Ishikawa (cell line): ENCODE measurements around the gene TRAK1.

Source experiments
- CEBPB ChIP-seq: IDR thresholded peaks from 2 replicates; pipeline ENCODE4 v1.6.1; 2012
- CREB1 ChIP-seq: IDR thresholded peaks from 2 replicates; pipeline ENCODE4 v1.6.1; 2012; ENCODE audit warnings: low read depth
- EGR1 ChIP-seq: IDR thresholded peaks from 2 replicates; pipeline ENCODE4 v1.6.1; 2012
- EP300 ChIP-seq: IDR thresholded peaks from 2 replicates; pipeline ENCODE4 v1.6.1; 2012; ENCODE audit warnings: borderline replicate concordance
- FOXM1 ChIP-seq: IDR thresholded peaks from 2 replicates; pipeline ENCODE4 v1.6.1; 2012; ENCODE audit warnings: low read depth, borderline replicate concordance
- NFIC ChIP-seq: IDR thresholded peaks from 2 replicates; pipeline ENCODE4 v1.6.1; 2012
- RAD21 ChIP-seq: IDR thresholded peaks from 2 replicates; pipeline ENCODE4 v1.6.1; 2012; ENCODE audit warnings: low read depth
- REST ChIP-seq: IDR thresholded peaks from 2 replicates; pipeline ENCODE4 v1.6.1; 2012; ENCODE audit warnings: low read depth, mild to moderate bottlenecking
- TAF1 ChIP-seq: IDR thresholded peaks from 2 replicates; pipeline ENCODE4 v1.6.1; 2012; ENCODE audit warnings: low read depth, mild to moderate bottlenecking
- TCF12 ChIP-seq: IDR thresholded peaks from 2 replicates; pipeline ENCODE4 v1.6.1; 2012; ENCODE audit warnings: low read depth
- TEAD4 ChIP-seq: IDR thresholded peaks from 2 replicates; pipeline ENCODE4 v1.6.1; 2012
- USF1 ChIP-seq: IDR thresholded peaks from 2 replicates; pipeline ENCODE4 v1.6.1; 2012
- YY1 ChIP-seq: IDR thresholded peaks from 2 replicates; pipeline ENCODE4 v1.6.1; 2012; ENCODE audit warnings: low read depth
- ZBTB7A ChIP-seq: IDR thresholded peaks from 2 replicates; pipeline ENCODE4 v1.6.1; 2012; ENCODE audit warnings: low read depth
- TF ChIP-seq, protein P1 (sequence below): IDR thresholded peaks from 2 replicates; pipeline ENCODE4 v1.6.1; 2012

Gene TRAK1

GRCh38 chr3:42110631-42111030, 19.5 kb downstream of the TRAK1 start:
- TF ChIP-seq TAF1 (no peak), RAD21 (no peak), CREB1 (no peak), REST (no peak)
- TF ChIP-seq, protein P1, sequence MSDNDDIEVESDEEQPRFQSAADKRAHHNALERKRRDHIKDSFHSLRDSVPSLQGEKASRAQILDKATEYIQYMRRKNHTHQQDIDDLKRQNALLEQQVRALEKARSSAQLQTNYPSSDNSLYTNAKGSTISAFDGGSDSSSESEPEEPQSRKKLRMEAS: no peak

DNA sequence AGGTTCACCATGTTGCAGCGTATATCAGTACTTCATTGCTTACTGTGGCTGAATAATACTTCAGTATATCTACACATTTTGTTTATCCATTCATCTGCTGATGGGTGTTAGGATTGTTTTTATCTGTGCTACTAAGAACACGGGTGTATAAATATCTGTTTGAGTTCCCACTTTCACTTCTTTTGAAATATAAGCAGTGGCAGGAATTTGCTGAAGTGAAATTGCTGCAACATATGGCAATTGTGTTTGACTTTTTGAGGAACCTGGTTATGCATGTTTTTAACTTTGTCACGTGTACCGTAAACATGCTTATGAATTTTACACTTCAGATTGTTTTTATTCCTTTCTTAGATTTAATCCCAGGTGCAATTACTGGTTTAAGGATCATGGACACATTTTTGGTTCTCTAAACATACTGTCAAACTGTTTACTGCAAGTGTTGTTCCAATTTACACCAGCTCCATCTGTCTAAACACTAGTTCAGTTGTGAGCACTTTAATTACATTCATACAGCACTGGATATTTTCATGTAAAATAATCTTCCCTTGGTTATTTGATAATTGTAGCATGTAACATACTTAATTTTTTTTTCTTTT, 23.1 kb downstream of the TRAK1 start:
- no peak for TF ChIP-seq RAD21
- no peak for TF ChIP-seq FOXM1
- no peak for TF ChIP-seq YY1
- no peak for TF ChIP-seq REST
- no peak for TF ChIP-seq TAF1
- TF ChIP-seq TEAD4: no peak
- TF ChIP-seq, protein P1: no peak
- no peak for TF ChIP-seq TCF12
- no peak for TF ChIP-seq CEBPB
- no peak for TF ChIP-seq NFIC
- TF ChIP-seq USF1: no peak
- TF ChIP-seq ZBTB7A: no peak
- TF ChIP-seq CREB1: no peak
- TF ChIP-seq EP300: no peak
- no peak for TF ChIP-seq EGR1

GRCh38 chr3:42115215-42115614, 24.1 kb downstream of the TRAK1 start:
- TF ChIP-seq EGR1 (no peak), TAF1 (no peak), TCF12 (no peak), EP300 (no peak), TEAD4 (no peak), CEBPB (no peak)
- TF ChIP-seq, protein P1: no peak

- TF ChIP-seq NFIC (no peak), RAD21 (no peak), CREB1 (no peak), EP300 (no peak), FOXM1 (no peak), TCF12 (no peak), TEAD4 (no peak), USF1 (no peak), YY1 (no peak)
Observed at GRCh38 chr3:42115946-42116345, 24.8 kb downstream of the TRAK1 start.

DNA sequence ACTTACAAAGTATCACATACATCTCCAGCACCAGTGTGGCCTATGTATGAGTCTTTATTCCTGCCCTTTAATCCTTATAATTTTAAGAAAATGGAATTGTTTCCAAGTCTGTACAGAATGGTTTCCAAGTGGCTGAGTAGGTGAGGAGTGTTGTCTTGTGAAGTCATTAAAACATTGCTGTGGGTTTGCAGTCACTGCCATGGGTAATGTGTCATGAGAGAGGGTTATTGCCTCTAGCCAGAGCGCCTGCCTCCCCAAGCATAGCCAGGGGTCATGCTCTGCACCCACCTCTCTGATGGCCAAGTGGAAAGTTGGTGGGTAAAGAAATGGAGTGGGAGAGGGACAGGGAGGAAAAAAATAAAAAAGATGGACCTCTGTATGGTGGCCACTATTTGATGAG, 25.3 kb downstream of the TRAK1 start:
- TF ChIP-seq CEBPB (no peak), TCF12 (no peak)

DNA sequence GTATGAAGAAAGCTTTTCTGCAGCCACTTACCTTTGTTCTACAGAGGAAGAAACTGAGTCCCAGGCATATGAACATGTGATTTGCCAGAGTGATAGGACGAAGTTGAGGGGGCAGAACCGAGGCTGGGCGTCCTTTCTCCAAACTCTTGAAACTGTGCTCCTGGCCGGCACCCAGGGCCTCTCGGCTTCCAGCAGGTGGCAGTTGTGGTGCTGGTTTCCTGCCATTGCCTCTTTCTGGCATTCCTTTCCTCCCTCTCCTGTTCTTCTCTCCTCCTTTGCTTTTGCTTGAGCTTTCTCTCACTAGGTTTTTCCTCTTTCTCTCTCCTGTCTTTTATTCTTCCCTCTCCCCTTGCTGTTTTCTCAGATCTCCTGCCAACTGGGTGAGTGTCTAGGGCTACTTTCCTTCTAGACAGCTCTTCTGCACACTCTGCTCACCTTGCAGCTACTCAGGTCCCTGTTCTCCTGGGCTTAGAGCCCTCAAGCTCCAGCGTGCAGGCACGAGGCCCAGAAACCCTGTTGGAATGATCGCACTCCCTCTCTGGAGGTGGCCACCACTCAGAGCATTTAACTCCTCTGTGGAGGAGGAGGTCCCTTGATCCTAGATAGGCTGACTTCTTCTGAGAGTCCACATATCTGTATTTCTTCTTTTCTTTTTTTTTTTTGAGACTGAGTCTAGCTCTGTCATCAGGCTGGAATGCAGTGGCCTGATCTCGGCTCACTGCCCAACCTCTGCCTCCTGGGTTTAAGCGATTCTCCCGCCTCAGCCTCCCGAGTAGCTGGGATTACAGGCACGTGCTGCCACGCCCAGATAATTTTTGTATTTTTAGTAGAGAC, 26.2 kb downstream of the TRAK1 start:
- TF ChIP-seq CREB1: no peak
- TF ChIP-seq RAD21: peak; percentile 65
- no peak for TF ChIP-seq CEBPB
- TF ChIP-seq, protein P1: peak; percentile 88
- TF ChIP-seq TCF12: peak; percentile 39; the same call in 1 of the 2 replicates
- peak; percentile 57; the same call in 1 of the 2 replicates for TF ChIP-seq USF1
- no peak for TF ChIP-seq FOXM1
- TF ChIP-seq TEAD4: peak; percentile 90
- TF ChIP-seq NFIC: peak; percentile 70; the same call in 1 of the 2 replicates
- TF ChIP-seq YY1: no peak
- no peak for TF ChIP-seq TAF1
- TF ChIP-seq EGR1: no peak
